Activated naive CD8-positive, alpha-beta T cell treated with anti-CD3 and anti-CD28 coated beads, Interleukin-2, amount 10 ng/mL, durations not matched to agents 7 days and 5 days (primary cell): ENCODE measurements around the gene UPK3B. TPM values are rescaled to one million over a fixed set of nuclear protein-coding genes. Genes with fewer than 3 reads are reported as not detected.
"Not testable (repeated sequence)": the region's sequence is repeated elsewhere in the genome, so short reads cannot be mapped to it uniquely, and the experiment has no call there.

ENCODE experiments used
- ATAC-seq: fragments of 150-1000 bp; cut with Tn5 transposase; one replicate; pipeline ENCODE4 v1.10.0; 2021; ENCODE audit warnings: low read depth, moderate library complexity
- POLR2A ChIA-PET: fragments of 350-600 bp; sonication (Branson Sonifier 250); formaldehyde crosslinking; loops from one replicate; lab custom pipeline; 2021; ENCODE audit warnings: antibody characterized with exemption; lab: Charles Lee
- DNase-seq: peaks from one replicate; pipeline ENCODE4 v3.0.0; 2021
- H3K27ac Mint-ChIP-seq: one replicate; pipeline ENCODE4 v1.8.0; 2022; ENCODE audit warnings: mild to moderate bottlenecking, mixed read lengths
- H3K27me3 Mint-ChIP-seq: one replicate; pipeline ENCODE4 v1.8.0; 2022; ENCODE audit warnings: mild to moderate bottlenecking, moderate library complexity, mixed read lengths
- H3K36me3 Mint-ChIP-seq: one replicate; pipeline ENCODE4 v1.8.0; 2021; ENCODE audit warnings: mild to moderate bottlenecking, mixed read lengths
- H3K4me1 Mint-ChIP-seq: one replicate; pipeline ENCODE4 v1.8.0; 2021; ENCODE audit warnings: mixed read lengths
- H3K4me3 Mint-ChIP-seq: one replicate; pipeline ENCODE4 v1.8.0; 2022; ENCODE audit warnings: mild to moderate bottlenecking, moderate library complexity, mixed read lengths
- H3K9me3 Mint-ChIP-seq: one replicate; pipeline ENCODE4 v1.8.0; 2021; ENCODE audit warnings: mixed read lengths
- total RNA-seq, 2 experiments: library from RNA; stranded (reverse); gene quantifications; one replicate each; pipeline ENCODE4 v1.2.3, GENCODE V29; 2021

The UPK3B gene
- 1 to 10 TPM; 2.1 to 2.7 TPM for total RNA-seq

GRCh38 chr7:76509931-76510877 lies at the start of gene UPK3B:
Gene UPK3B (plus strand): TSS chr7:76510552. CDS start chr7:76510653, 101 bp downstream.
- Mint-ChIP-seq H3K36me3 (no peaks in the 10 kb centered on the region), H3K4me3 (no peak within 1 kb of the TSS), H3K27ac (no peak within 1 kb of the TSS), H3K9me3 (no peaks in the 10 kb centered on the region), H3K27me3 (no peaks in the 10 kb centered on the region), H3K4me1 (peaks cover 4% of the 10 kb centered on the region)
- POLR2A ChIA-PET = no interaction called here
- DNase-seq = no peak
- peak; percentile 57 for ATAC-seq

- H3K4me1 Mint-ChIP-seq, H3K27ac Mint-ChIP-seq, POLR2A ChIA-PET, ATAC-seq, H3K27me3 Mint-ChIP-seq, H3K4me3 Mint-ChIP-seq, H3K9me3 Mint-ChIP-seq, H3K36me3 Mint-ChIP-seq, DNase-seq: not testable (repeated sequence)
Measured at GRCh38 chr7:76460767-76461166, 49.6 kb upstream of the UPK3B start.

- H3K4me1 Mint-ChIP-seq, H3K9me3 Mint-ChIP-seq, H3K27me3 Mint-ChIP-seq, H3K36me3 Mint-ChIP-seq, POLR2A ChIA-PET: not testable (repeated sequence)
- Mint-ChIP-seq H3K27ac (peak within 1 kb of the TSS; percentile 61), H3K4me3 (peak within 1 kb of the TSS; percentile 73)
- peak; percentile 96 for ATAC-seq
- peak; percentile 78 for DNase-seq
Measured at GRCh38 chr7:76461464-76462101, 48.8 kb upstream of the UPK3B start, which contains the start of gene DTX2. Gene DTX2 (plus strand): TSS chr7:76461709. CDS start chr7:76480510, 18,801 bp downstream.

GRCh38 chr7:76462271-76462882 lies 48.0 kb upstream of the UPK3B start:
- ATAC-seq = peak; percentile 11
- H3K27ac Mint-ChIP-seq, DNase-seq, POLR2A ChIA-PET, H3K9me3 Mint-ChIP-seq, H3K4me1 Mint-ChIP-seq, H3K27me3 Mint-ChIP-seq, H3K4me3 Mint-ChIP-seq, H3K36me3 Mint-ChIP-seq: not testable (repeated sequence)

- H3K9me3 Mint-ChIP-seq, H3K4me3 Mint-ChIP-seq: not testable (repeated sequence)
Measured at GRCh38 chr7:76464959-76465358, 45.4 kb upstream of the UPK3B start.

GRCh38 chr7:76465950-76466349 lies 44.4 kb upstream of the UPK3B start:
- H3K4me1 Mint-ChIP-seq, H3K4me3 Mint-ChIP-seq, POLR2A ChIA-PET, DNase-seq, H3K9me3 Mint-ChIP-seq, H3K36me3 Mint-ChIP-seq, H3K27me3 Mint-ChIP-seq, ATAC-seq, H3K27ac Mint-ChIP-seq: not testable (repeated sequence)

More at GRCh38 chr7:76464959-76465358, 45.4 kb upstream of the UPK3B start:
- H3K36me3 Mint-ChIP-seq, POLR2A ChIA-PET, H3K27ac Mint-ChIP-seq, H3K4me1 Mint-ChIP-seq, DNase-seq, H3K27me3 Mint-ChIP-seq, ATAC-seq: not testable (repeated sequence)

GRCh38 chr7:76467743-76468404 lies 42.5 kb upstream of the UPK3B start:
- DNase-seq, H3K27ac Mint-ChIP-seq, ATAC-seq, POLR2A ChIA-PET, H3K4me1 Mint-ChIP-seq, H3K9me3 Mint-ChIP-seq, H3K36me3 Mint-ChIP-seq, H3K4me3 Mint-ChIP-seq, H3K27me3 Mint-ChIP-seq: not testable (repeated sequence)

- H3K36me3 Mint-ChIP-seq, H3K4me1 Mint-ChIP-seq, POLR2A ChIA-PET, ATAC-seq, DNase-seq, H3K9me3 Mint-ChIP-seq, H3K4me3 Mint-ChIP-seq, H3K27ac Mint-ChIP-seq, H3K27me3 Mint-ChIP-seq: not testable (repeated sequence)
Measured at GRCh38 chr7:76471556-76472221, 38.7 kb upstream of the UPK3B start.

GRCh38 chr7:76473097-76473496 lies 37.3 kb upstream of the UPK3B start:
- H3K4me1 Mint-ChIP-seq, H3K27me3 Mint-ChIP-seq, POLR2A ChIA-PET, H3K27ac Mint-ChIP-seq, H3K36me3 Mint-ChIP-seq, DNase-seq, H3K9me3 Mint-ChIP-seq, H3K4me3 Mint-ChIP-seq, ATAC-seq: not testable (repeated sequence)

- H3K36me3 Mint-ChIP-seq, ATAC-seq, POLR2A ChIA-PET, DNase-seq, H3K27ac Mint-ChIP-seq, H3K9me3 Mint-ChIP-seq, H3K27me3 Mint-ChIP-seq, H3K4me3 Mint-ChIP-seq, H3K4me1 Mint-ChIP-seq: not testable (repeated sequence)
Measured at GRCh38 chr7:76476280-76476679, 34.1 kb upstream of the UPK3B start.

- H3K27ac Mint-ChIP-seq, POLR2A ChIA-PET, H3K4me1 Mint-ChIP-seq, DNase-seq, ATAC-seq, H3K9me3 Mint-ChIP-seq, H3K36me3 Mint-ChIP-seq, H3K27me3 Mint-ChIP-seq, H3K4me3 Mint-ChIP-seq: not testable (repeated sequence)
Measured at GRCh38 chr7:76476742-76477474, 33.4 kb upstream of the UPK3B start.

- ATAC-seq, H3K27ac Mint-ChIP-seq, DNase-seq, H3K9me3 Mint-ChIP-seq, H3K36me3 Mint-ChIP-seq, POLR2A ChIA-PET, H3K4me3 Mint-ChIP-seq, H3K4me1 Mint-ChIP-seq, H3K27me3 Mint-ChIP-seq: not testable (repeated sequence)
Measured at GRCh38 chr7:76479628-76480027, 30.7 kb upstream of the UPK3B start.
